Gastroesophageal sphincter (tissue), 3 donors: ENCODE data around the gene CFDP1.

Experiments used
- EP300 ChIP-seq: sonication (generic); formaldehyde crosslinking; IDR thresholded peaks from one replicate; pipeline ENCODE4 v1.6.1; 2017; ENCODE audit warnings: antibody characterized with exemption, mild to moderate bottlenecking
- POLR2A ChIP-seq, 2 donors: fragments of 450-650 bp; IDR thresholded peaks; one replicate each; pipeline ENCODE4 v1.6.1; 2017; ENCODE audit warnings: antibody characterized with exemption in 2 of 2, mild to moderate bottlenecking in 2 of 2, moderate library complexity in 1 of 2
- POLR2AphosphoS5 ChIP-seq: sonication (generic); formaldehyde crosslinking; IDR thresholded peaks from one replicate; pipeline ENCODE4 v1.6.1; 2017; ENCODE audit warnings: antibody characterized with exemption
- TF ChIP-seq, protein P1 (sequence below), 4 experiments: fragments of 200-600 bp in 2 of 4; fragments of 450-650 bp in 2 of 4; sonication (generic) in 1 of 4; IDR thresholded peaks; one replicate each; pipeline ENCODE4 v1.5.1; 2017 to 2019; ENCODE audit warnings: antibody characterized with exemption in 4 of 4, mild to moderate bottlenecking in 2 of 4, moderate library complexity in 2 of 4

DNA sequence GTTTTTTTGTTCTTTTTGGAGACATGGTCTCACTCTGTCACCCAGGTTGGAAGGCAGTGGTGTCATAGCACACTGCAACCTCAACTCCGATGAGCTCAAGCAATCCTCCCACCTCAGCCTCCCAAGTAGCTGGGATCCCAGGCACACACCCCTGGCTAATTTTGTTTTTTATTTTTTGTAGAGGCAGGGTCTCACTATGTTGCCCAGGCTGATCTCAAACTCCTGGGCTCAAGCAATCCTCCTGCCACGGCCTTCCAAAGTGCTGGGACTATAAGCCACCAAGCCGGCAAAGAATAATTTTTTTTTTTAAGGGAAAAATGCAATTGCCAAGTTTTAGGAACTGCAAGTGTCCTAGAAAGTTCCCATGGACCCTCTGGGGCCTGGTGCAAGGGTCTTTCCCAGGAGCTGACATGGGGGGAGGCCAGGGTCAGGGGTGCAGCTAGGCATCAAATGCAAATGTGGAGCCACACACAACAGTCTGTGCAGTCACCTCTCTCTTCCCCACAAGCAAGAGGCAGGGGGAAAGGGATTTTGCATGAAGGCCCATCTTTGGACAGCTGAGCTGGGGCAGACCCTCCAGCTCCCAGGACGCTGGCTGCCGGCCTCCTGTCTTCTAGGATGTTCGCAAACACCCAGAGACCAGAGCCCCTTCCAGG, 161.7 kb downstream of the CFDP1 start:
- TF ChIP-seq, protein P1, sequence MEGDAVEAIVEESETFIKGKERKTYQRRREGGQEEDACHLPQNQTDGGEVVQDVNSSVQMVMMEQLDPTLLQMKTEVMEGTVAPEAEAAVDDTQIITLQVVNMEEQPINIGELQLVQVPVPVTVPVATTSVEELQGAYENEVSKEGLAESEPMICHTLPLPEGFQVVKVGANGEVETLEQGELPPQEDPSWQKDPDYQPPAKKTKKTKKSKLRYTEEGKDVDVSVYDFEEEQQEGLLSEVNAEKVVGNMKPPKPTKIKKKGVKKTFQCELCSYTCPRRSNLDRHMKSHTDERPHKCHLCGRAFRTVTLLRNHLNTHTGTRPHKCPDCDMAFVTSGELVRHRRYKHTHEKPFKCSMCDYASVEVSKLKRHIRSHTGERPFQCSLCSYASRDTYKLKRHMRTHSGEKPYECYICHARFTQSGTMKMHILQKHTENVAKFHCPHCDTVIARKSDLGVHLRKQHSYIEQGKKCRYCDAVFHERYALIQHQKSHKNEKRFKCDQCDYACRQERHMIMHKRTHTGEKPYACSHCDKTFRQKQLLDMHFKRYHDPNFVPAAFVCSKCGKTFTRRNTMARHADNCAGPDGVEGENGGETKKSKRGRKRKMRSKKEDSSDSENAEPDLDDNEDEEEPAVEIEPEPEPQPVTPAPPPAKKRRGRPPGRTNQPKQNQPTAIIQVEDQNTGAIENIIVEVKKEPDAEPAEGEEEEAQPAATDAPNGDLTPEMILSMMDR (IDR thresholded peaks at IDR 0.05): no peak
- TF ChIP-seq POLR2A (IDR thresholded peaks at IDR 0.05) (no peak), POLR2AphosphoS5 (no peak), EP300 (no peak)
